ENCODE data around the gene ZNF141.
A peak's percentile ranks its signal among the peaks of the same experiment; 100 is the strongest.
"Not testable (repeated sequence)": the region's sequence is repeated elsewhere in the genome, so short reads cannot be mapped to it uniquely, and the experiment has no call there.

Gene ZNF141

GRCh38 chr4:337143-337931, at the start of gene ZNF141:
TSS of gene ZNF141 (plus strand) at chr4:337814. CDS start at chr4:337984, 170 bp downstream.
- DNase-seq = peak; percentile 90

- DNase-seq = no peak
Observed at GRCh38 chr4:288891-289290, 48.7 kb upstream of the ZNF141 start.

GRCh38 chr4:294732-295131, 42.9 kb upstream of the ZNF141 start:
- no peak for DNase-seq

GRCh38 chr4:302381-302780, 35.2 kb upstream of the ZNF141 start:
- DNase-seq = no peak

- not testable (repeated sequence) for DNase-seq
Observed at GRCh38 chr4:304516-304915, 33.1 kb upstream of the ZNF141 start.

GRCh38 chr4:304969-305680, 32.5 kb upstream of the ZNF141 start, which contains the start of gene ZNF732:
TSS of gene ZNF732 (minus strand) at chr4:305474. CDS start at chr4:305310, 164 bp downstream.
- DNase-seq = no peak

- DNase-seq = no peak
Observed at GRCh38 chr4:306551-306961, 31.1 kb upstream of the ZNF141 start.

- no peak for DNase-seq
Observed at GRCh38 chr4:309807-310206, 27.8 kb upstream of the ZNF141 start.

- DNase-seq = no peak
Observed at GRCh38 chr4:314296-314903, 23.2 kb upstream of the ZNF141 start.

- no peak for DNase-seq
Observed at GRCh38 chr4:328729-329128, 8.9 kb upstream of the ZNF141 start.

- no peak for DNase-seq
Observed at GRCh38 chr4:335515-335914, 2.1 kb upstream of the ZNF141 start.

- no peak for DNase-seq
Observed at GRCh38 chr4:336099-336892, 1.3 kb upstream of the ZNF141 start.

GRCh38 chr4:336893-337142, 796 bp upstream of the ZNF141 start:
- no peak for DNase-seq

- DNase-seq = no peak
Observed at GRCh38 chr4:337932-338758, 531 bp downstream of the ZNF141 start.

- DNase-seq = no peak
Observed at GRCh38 chr4:338759-339097, 1.1 kb downstream of the ZNF141 start.

- no peak for DNase-seq
Observed at GRCh38 chr4:340011-340410, 2.4 kb downstream of the ZNF141 start.

GRCh38 chr4:373062-373839, 35.6 kb downstream of the ZNF141 start:
- DNase-seq = no peak

- DNase-seq = no peak
Observed at GRCh38 chr4:374298-375160, 36.9 kb downstream of the ZNF141 start.

- DNase-seq = no peak
Observed at GRCh38 chr4:384311-385010, 46.8 kb downstream of the ZNF141 start.
